NCI-H2196 (cell line): ENCODE data around the gene ATP5PD.

Experiments
- DNase-seq: peaks from one replicate; lab custom pipeline; 2025; ENCODE audit not compliant: unreplicated experiment; lab: John Stamatoyannopoulos, UW

The ATP5PD gene

DNA sequence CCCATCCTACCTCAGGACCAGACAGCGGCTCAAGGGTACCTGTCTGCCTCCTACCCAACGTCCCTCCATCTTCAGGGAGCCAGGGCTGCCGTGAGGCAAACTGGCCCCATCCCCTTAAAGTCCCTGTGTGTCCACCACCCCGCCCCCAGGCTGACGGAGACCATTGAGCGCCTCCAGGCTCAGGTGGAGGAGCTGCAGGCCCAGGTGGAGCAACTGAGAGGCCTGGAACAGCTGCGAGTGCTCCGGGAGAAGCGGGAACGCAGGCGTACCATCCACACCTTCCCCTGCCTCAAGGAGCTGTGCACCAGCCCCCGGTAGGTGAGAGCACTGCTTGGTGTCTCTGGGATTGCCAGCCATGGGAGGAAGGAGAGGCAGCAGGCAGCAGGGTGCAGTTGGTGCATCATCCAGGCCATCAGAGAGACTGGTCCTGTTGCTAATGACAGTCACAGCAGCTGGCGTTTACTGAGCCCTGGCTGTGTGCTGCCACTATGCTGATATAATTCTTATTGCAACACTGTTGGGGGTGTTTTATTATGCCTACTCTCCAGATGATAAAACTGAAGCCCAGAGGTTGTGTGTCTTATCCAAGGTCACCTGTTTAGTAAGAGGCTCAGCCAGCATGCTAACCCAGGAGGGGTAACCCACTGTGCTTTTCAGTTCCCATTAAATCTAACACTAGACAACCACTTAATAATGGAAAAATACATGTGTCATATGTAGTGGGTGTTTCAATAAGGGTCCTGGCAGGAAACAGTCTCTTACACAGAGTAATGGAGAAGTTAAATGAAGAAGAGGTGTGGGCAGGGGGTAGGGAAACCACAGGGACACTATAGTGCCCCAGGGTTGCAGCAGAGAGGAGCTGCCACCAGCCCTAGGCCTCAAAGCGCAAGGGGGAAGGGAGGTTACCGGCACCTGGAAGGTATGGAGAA is 44.6 kb downstream of the ATP5PD start:
- DNase-seq = no peak

DNA sequence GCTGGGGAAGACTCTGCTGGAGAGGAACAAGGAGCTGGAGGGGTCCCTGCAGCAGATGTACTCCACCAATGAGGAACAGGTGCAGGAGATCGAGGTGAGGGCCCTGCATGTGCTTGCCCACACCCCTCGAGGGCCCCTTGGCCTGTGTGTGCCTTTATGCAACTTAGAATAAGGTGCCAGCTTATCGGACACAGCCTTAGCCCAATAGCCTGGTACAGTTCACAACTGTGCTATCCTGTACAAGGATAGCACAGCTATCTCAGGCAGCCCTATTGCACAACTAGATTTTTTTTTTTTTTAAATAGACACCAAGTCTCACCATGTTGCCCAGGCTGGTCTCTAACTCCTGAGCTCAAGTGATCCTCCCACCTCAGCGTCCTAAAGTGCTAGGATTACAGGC is 47.2 kb downstream of the ATP5PD start:
- no peak for DNase-seq

DNA sequence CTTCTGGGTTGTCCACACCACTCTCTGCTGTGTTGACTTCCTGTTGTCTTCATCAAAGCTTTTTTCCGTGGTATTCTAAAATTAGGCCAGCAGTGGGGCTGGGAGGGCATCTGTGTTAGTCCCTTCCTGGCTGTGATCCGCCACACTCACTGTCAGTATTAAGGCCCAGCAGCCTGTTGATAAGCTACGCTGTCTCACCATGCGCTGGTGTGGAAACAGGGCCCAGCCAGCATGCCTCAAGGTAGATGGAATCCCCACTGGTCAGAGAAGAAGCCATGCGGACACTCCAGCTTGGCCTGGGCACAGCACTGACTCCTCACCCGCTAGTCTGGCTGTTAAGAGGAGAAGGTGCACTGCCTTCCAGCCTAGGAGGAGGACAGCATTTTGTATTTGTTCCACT is 48.0 kb downstream of the ATP5PD start:
- no peak for DNase-seq

DNA sequence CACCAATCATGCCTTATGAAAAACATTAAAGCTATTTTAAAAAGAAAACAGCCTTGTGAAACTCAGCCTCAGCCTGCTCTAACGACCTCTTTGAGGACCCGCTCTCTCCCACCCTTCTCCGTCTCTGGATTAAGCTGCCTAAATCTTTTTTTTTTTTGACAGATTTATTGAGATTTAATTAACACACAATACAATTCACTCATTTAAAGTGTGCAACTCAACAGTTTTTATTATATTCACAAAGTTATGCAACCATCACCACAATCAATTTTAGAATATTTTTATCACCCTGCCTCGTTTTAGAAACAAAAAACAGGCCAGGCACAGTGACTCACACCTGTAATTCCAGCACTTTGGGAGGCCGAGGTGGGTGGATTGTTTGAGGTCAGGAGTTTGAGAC is 50.9 kb downstream of the ATP5PD start:
- DNase-seq = no peak

DNA sequence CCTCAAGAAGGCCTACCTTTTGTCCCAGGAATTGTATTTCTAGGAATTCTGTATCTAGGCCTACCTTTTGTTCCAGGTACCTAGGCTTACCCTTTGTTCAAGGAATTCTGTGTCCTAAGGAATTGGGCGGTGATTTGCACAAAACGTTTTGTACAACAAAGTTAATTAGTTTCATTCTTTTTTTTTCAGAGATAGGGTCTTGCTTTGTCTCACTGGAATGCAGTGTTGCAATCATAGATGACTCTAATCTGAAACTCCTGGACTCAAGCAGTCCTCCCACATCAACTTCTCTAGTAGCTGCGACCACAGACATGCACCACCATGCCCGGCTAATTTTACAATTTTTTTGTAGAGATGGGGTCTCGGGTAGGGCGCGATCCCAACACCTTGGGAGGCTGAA is 52.3 kb downstream of the ATP5PD start:
- DNase-seq = no peak

DNA sequence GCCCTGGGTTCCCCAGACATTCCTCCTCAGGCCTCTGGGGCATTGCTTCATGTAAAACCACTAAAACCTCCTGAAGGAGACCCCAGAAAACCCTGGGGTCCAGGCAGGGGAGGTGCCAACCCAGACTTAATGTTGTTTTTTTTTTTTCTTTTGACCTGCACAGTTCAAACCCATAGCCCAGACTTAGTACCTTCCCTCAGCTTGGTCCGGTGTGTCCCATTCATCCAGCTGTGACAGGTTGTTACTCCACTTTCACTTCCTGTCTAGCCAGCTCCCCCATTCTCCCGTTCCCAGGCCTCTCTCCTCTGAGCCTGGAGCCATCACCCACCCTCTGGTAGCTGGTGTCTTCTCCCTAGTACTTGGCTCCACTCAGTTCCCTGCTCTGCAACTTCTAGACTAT is 54.5 kb downstream of the ATP5PD start:
- DNase-seq = no peak

DNA sequence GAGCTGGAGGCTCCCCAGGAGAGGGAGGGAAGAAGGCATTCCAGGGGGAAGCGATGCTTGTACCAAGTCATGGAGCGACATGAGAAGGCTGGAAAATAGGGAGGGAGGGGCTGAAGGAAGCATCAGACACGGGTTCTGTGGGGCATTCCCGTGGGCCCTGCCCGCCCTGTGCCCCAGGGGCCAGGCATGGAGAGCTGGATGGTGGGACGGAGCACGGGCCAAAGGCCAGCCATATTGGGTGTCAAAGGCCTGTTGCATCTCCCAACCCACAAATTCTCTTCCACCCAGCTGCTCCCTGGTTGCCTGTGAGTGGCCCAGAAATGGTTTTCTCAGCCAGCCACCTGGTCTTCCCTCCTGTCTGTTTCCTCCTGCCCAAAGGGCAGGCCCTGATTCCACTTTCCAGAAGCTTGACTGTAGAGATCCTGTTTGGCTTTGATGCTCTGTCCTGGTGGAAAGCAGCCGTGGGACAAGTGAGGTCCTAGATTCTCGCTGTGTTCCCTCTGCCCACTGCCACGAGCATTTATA is 56.1 kb downstream of the ATP5PD start:
- DNase-seq = no peak
